Measurements from ENCODE around the gene OPA1. TPM values are rescaled to one million over a fixed set of nuclear protein-coding genes. Genes with fewer than 3 reads are reported as not detected.

Gene OPA1
- total and polyA plus RNA-seq, 2 donors from 2014 or later = 18.1 to 56.3 TPM

DNA sequence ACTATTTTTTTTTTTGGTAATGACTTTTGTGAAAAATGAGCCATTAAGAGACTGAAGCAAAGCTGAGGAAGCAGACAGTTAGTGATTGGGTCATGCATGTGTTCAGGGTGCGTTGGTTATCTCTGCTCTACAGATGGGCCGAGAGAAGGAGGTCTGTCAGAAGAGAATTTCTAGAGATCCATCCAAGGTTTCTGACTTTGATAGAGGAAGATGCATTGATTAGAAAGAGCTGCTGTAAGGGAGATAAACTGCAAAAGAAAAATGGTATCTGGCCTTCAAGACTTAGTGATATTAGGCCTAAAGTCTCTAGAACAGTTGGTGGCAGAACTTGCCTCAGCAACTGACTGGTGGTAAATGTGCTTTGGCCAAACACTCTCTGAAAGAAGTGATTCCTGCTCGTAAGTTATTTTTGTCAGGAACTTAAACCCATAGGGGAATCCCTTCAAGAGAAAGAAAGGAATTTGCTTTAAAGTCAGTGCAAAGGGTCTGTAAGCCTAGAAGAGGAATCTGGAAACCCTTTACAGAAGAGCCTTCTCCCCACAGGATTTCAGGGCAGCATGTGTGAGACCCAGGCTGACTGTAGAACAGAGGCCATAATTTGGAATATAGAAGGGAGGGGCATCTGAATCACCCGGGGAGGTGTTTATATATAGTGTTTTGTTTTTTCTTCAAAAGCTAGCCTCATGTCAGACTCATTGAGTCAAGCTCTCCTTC lies 67.8 kb downstream of the OPA1 start:
- H3K9ac ChIP-seq (ENCODE audit: low read length in 3 of 3) = no peak overlapping the region
- H3K9me3 ChIP-seq (ENCODE audit: control insufficient read depth in 2 of 3, insufficient read depth in 1 of 3, low read length in 3 of 3) = no peaks in the 10 kb centered on the region
- no peaks in the 10 kb centered on the region for H3K4me1 ChIP-seq (ENCODE audit: control insufficient read depth in 2 of 3, insufficient read depth in 2 of 3, low read depth in 1 of 3, low read length in 3 of 3)
- peaks cover under 1 to 31% (median 10%) of the 10 kb centered on the region in 3 donors for H3K36me3 ChIP-seq (ENCODE audit: control insufficient read depth in 2 of 3, insufficient read depth in 3 of 3, low read length in 3 of 3)
- FAIRE-seq (no peak), DNase-seq (no peak)
- no peaks in the 10 kb centered on the region for H3K27me3 ChIP-seq (ENCODE audit: control insufficient read depth, insufficient read depth, low read length)
- TF ChIP-seq, protein P1, sequence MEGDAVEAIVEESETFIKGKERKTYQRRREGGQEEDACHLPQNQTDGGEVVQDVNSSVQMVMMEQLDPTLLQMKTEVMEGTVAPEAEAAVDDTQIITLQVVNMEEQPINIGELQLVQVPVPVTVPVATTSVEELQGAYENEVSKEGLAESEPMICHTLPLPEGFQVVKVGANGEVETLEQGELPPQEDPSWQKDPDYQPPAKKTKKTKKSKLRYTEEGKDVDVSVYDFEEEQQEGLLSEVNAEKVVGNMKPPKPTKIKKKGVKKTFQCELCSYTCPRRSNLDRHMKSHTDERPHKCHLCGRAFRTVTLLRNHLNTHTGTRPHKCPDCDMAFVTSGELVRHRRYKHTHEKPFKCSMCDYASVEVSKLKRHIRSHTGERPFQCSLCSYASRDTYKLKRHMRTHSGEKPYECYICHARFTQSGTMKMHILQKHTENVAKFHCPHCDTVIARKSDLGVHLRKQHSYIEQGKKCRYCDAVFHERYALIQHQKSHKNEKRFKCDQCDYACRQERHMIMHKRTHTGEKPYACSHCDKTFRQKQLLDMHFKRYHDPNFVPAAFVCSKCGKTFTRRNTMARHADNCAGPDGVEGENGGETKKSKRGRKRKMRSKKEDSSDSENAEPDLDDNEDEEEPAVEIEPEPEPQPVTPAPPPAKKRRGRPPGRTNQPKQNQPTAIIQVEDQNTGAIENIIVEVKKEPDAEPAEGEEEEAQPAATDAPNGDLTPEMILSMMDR (IDR thresholded peaks at IDR 0.05; ENCODE audit: borderline replicate concordance, extremely low read depth, insufficient read depth) = no peak
- H3K4me3 ChIP-seq (ENCODE audit: low read length in 3 of 3) = no peak overlapping the region
- no peak overlapping the region for H3K27ac ChIP-seq (ENCODE audit: low read depth in 2 of 2, low read length in 2 of 2)
- intact Hi-C loops (cut with DNase I) = loop anchor here (10.0 kb wide), 1 partner anchor 654 kb away; no protein-coding TSS in a partner anchor

DNA sequence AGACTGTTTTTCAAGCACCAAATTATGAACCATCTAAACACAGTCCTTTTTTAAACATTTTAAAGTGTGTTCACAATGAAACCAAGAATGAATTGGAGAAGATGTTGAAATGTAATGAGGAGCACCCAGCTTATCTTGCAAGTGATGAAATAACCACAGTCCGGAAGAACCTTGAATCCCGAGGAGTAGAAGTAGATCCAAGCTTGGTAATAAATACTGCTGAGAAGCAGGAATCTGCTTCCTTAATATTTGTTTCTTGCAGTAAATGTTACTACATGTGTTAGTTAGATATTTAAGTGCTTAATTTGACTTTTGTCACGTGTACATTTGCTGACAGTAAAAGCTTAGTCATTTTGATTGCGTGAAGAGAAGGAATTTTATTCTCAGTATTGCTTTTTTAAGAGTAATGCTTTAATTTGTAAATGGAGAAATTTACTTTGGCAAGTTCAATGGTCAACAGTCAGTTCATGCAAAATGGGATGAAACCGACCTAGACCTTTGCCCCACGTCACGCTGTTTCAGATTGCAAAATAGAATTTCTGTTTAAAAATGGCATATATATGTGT lies 69.8 kb downstream of the OPA1 start:
- Histone ChIP-seq H3K27me3 (ENCODE audit: control insufficient read depth, insufficient read depth, low read length) (no peaks in the 10 kb centered on the region), H3K4me1 (ENCODE audit: control insufficient read depth in 2 of 3, insufficient read depth in 2 of 3, low read depth in 1 of 3, low read length in 3 of 3) (no peaks in the 10 kb centered on the region), H3K9ac (ENCODE audit: low read length in 3 of 3) (no peak overlapping the region), H3K9me3 (ENCODE audit: control insufficient read depth in 2 of 3, insufficient read depth in 1 of 3, low read length in 3 of 3) (no peaks in the 10 kb centered on the region), H3K4me3 (ENCODE audit: low read length in 3 of 3) (no peak overlapping the region), H3K36me3 (ENCODE audit: control insufficient read depth in 2 of 3, insufficient read depth in 3 of 3, low read length in 3 of 3) (peaks cover 7 to 27% (median 7%) of the 10 kb centered on the region in 3 donors), H3K27ac (ENCODE audit: low read depth in 2 of 2, low read length in 2 of 2) (no peak overlapping the region)
- TF ChIP-seq, protein P1 (IDR thresholded peaks at IDR 0.05; ENCODE audit: borderline replicate concordance, extremely low read depth, insufficient read depth) = no peak
- DNase-seq = no peak
- FAIRE-seq = no peak
- intact Hi-C loops (cut with DNase I) = loop anchor here (10.0 kb wide), 1 partner anchor 652 kb away; no protein-coding TSS in a partner anchor

DNA sequence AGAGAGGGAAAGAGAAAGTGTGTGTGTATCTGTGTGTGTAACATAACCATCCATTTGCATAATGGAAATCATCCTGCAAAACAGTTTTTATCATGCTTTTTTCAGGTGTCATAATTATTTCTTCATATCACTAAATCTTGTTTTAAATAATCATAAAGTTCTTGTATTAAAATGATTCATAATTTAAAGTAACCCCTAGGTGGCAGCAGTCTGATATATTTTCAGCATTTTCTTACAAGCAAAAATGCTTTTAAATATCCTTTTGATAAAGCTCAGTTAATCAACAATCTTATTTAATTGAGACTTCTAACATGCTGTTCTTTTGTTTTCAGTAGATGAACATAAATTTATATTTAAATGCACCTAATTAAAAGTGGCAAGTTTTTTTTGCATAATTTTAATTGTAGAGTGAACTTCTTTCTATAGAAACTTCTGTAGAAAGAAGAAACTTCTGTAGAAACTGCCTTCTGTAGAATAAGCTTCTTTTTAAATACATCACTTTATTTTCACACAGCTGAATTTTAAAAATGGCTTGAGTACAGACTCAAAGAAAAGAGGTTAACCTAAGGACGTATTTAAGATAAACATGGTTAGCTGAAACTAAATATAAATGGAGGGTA lies 72.5 kb downstream of the OPA1 start:
- intact Hi-C loops (cut with DNase I) = loop anchor here (10.0 kb wide), 1 partner anchor 649 kb away; no protein-coding TSS in a partner anchor
- FAIRE-seq (no peak), DNase-seq (peak in 2 of 5 donors; percentile 47 to 51)
- H3K27ac ChIP-seq (ENCODE audit: low read depth in 2 of 2, low read length in 2 of 2) = no peak overlapping the region
- TF ChIP-seq, protein P1 (IDR thresholded peaks at IDR 0.05; ENCODE audit: borderline replicate concordance, extremely low read depth, insufficient read depth) = peak; percentile 30
- no peaks in the 10 kb centered on the region for H3K4me1 ChIP-seq (ENCODE audit: control insufficient read depth in 2 of 3, insufficient read depth in 2 of 3, low read depth in 1 of 3, low read length in 3 of 3)
- no peaks in the 10 kb centered on the region for H3K27me3 ChIP-seq (ENCODE audit: control insufficient read depth, insufficient read depth, low read length)
- peaks cover 11 to 37% (median 12%) of the 10 kb centered on the region in 3 donors for H3K36me3 ChIP-seq (ENCODE audit: control insufficient read depth in 2 of 3, insufficient read depth in 3 of 3, low read length in 3 of 3)
- H3K9ac ChIP-seq (ENCODE audit: low read length in 3 of 3) = no peak overlapping the region
- H3K4me3 ChIP-seq (ENCODE audit: low read length in 3 of 3) = no peak overlapping the region
- H3K9me3 ChIP-seq (ENCODE audit: control insufficient read depth in 2 of 3, insufficient read depth in 1 of 3, low read length in 3 of 3) = no peaks in the 10 kb centered on the region
